Natural killer cell (primary cell): Measurements from ENCODE around the gene GCLM. TPM values are rescaled to one million over a fixed set of nuclear protein-coding genes. Genes with fewer than 3 reads are reported as not detected.

Source experiments
- ATAC-seq, 3 donors: fragments of 150-1000 bp in 2 of 3; fragments of 200-7000 bp in 1 of 3; cut with Tn5 transposase; 1 replicate in 1 of 3; 2 replicates in 2 of 3; pipeline ENCODE4 v1.10.0; 2021; ENCODE audit warnings: mild to moderate bottlenecking in 2 of 3, moderate library complexity in 2 of 3
- DNase-seq, 2 donors: peaks; one replicate each; pipeline versions ENCODE4 v3.0.0 to v3.0.0-alpha.2; 2013 to 2021; ENCODE audit warnings: mixed read lengths in 1 of 2
- H3K27ac ChIP-seq: one replicate; pipeline ENCODE4 v1.5.1; 2013; ENCODE audit warnings: mild to moderate bottlenecking, low read length
- H3K27me3 ChIP-seq: one replicate; pipeline ENCODE4 v1.6.1; 2013; ENCODE audit warnings: low read length; ENCODE audit not compliant: control insufficient read depth, insufficient read depth
- H3K36me3 ChIP-seq: one replicate; pipeline ENCODE4 v1.6.1; 2013; ENCODE audit warnings: low read length; ENCODE audit not compliant: control insufficient read depth, insufficient read depth
- H3K4me1 ChIP-seq: one replicate; pipeline ENCODE4 v1.6.1; 2013; ENCODE audit warnings: low read length; ENCODE audit not compliant: control insufficient read depth, insufficient read depth
- H3K4me3 ChIP-seq: one replicate; pipeline ENCODE4 v1.5.1; 2013; ENCODE audit warnings: low read length
- H3K9me3 ChIP-seq: one replicate; pipeline ENCODE4 v1.6.1; 2013; ENCODE audit warnings: low read length; ENCODE audit not compliant: control insufficient read depth, insufficient read depth
- H3K27ac Mint-ChIP-seq, 2 donors: one replicate each; pipeline ENCODE4 v1.8.0; 2022; ENCODE audit warnings: mild to moderate bottlenecking in 2 of 2, mixed read lengths in 2 of 2, moderate library complexity in 1 of 2
- H3K27me3 Mint-ChIP-seq, 2 donors: one replicate each; pipeline ENCODE4 v1.8.0; 2022; ENCODE audit warnings: low read depth in 2 of 2, mixed read lengths in 2 of 2
- H3K36me3 Mint-ChIP-seq: one replicate; pipeline ENCODE4 v1.8.0; 2022; ENCODE audit warnings: mixed read lengths
- H3K4me1 Mint-ChIP-seq, 2 donors: one replicate each; pipeline ENCODE4 v1.8.0; 2022; ENCODE audit warnings: mixed read lengths in 2 of 2
- H3K4me3 Mint-ChIP-seq: one replicate; pipeline ENCODE4 v1.8.0; 2022; ENCODE audit warnings: mild to moderate bottlenecking, moderate library complexity, mixed read lengths
- H3K9me3 Mint-ChIP-seq, 2 donors: one replicate each; pipeline ENCODE4 v1.8.0; 2022; ENCODE audit warnings: mixed read lengths in 2 of 2
- CTCF ChIP-seq: fragments of 200-600 bp; IDR thresholded peaks from one replicate; pipeline ENCODE4 v1.8.0; 2022; ENCODE audit warnings: antibody characterized with exemption
- WGBS: methylation state at CpG from one replicate; pipeline ENCODE4 v1.1.7; 2013; ENCODE audit warnings: missing lambda C conversion rate; ENCODE audit not compliant: insufficient coverage; 5-methylcytosine and 5-hydroxymethylcytosine counted together
- intact Hi-C: fragments of 100-400 bp; cut with micrococcal nuclease; formaldehyde crosslinking; loops from one replicate; pipeline ENCODE4 v1.14.2; 2022
- total RNA-seq, 4 donors: library from RNA; stranded (reverse); fragments of 120-200 nt in 1 of 4; gene quantifications; one replicate each; pipeline versions ENCODE4 v1.2.3 to v1.2.4, GENCODE V29; 2013 to 2022

Gene GCLM
- total RNA-seq, 3 donors from 2014 or later (not counting 1 experiment from before 2014, with no cell fraction given) = 16.1 to 25.5 (median 18.6) TPM

- no peaks in the 10 kb centered on the region for H3K36me3 Mint-ChIP-seq
- no peak for TF ChIP-seq CTCF
- peak overlapping the region; percentile 98 for H3K4me3 ChIP-seq
- intact Hi-C loops = loop anchor here (1.0 to 10.0 kb wide), 8 partner anchors 63 to 882 kb away; partner anchors contain the start of genes DIPK1A and GCLM
- H3K4me1 ChIP-seq = peaks cover 25% of the 10 kb centered on the region
- DNase-seq = peak; percentile 84 to 94
- no peaks in the 10 kb centered on the region for H3K27me3 ChIP-seq
- H3K9me3 ChIP-seq = no peaks in the 10 kb centered on the region
- peak overlapping the region; percentile 95 to 99 for H3K27ac Mint-ChIP-seq
- no peaks in the 10 kb centered on the region for H3K9me3 Mint-ChIP-seq
- H3K36me3 ChIP-seq = no peaks in the 10 kb centered on the region
- H3K4me3 Mint-ChIP-seq = peak overlapping the region; percentile 97
- peaks cover 41% of the 10 kb centered on the region in 2 donors for H3K4me1 Mint-ChIP-seq
- under 1% methylated on average over 94 of the region's 94 CpGs for WGBS
- H3K27me3 Mint-ChIP-seq = peaks cover 0 to 3% of the 10 kb centered on the region in 2 donors
- ATAC-seq = peak; percentile 45 to 71 (median 62)
- peak overlapping the region; percentile 96 for H3K27ac ChIP-seq
These were observed 62.8 kb downstream of the GCLM start for GRCh38 chr1:93846206-93846991.

GRCh38 chr1:93845538-93846205 lies 63.6 kb downstream of the GCLM start:
- peaks cover 24% of the 10 kb centered on the region for H3K4me1 ChIP-seq
- no peaks in the 10 kb centered on the region for H3K36me3 Mint-ChIP-seq
- intact Hi-C loops = loop anchor here (1.0 to 10.0 kb wide), 8 partner anchors 64 to 881 kb away; partner anchors contain the start of genes DIPK1A and GCLM
- no peaks in the 10 kb centered on the region for H3K9me3 ChIP-seq
- no peaks in the 10 kb centered on the region for H3K36me3 ChIP-seq
- H3K27me3 ChIP-seq = no peaks in the 10 kb centered on the region
- H3K4me1 Mint-ChIP-seq = peaks cover 41% of the 10 kb centered on the region in 2 donors
- no peaks in the 10 kb centered on the region for H3K9me3 Mint-ChIP-seq
- peak overlapping the region; percentile 97 for H3K4me3 Mint-ChIP-seq
- peak overlapping the region; percentile 98 for H3K4me3 ChIP-seq
- DNase-seq = peak in 1 of 2 donors; percentile 66
- WGBS = 56% methylated on average over 10 of the region's 16 CpGs
- peak overlapping the region; percentile 95 to 99 for H3K27ac Mint-ChIP-seq
- peaks cover 0 to 3% of the 10 kb centered on the region in 2 donors for H3K27me3 Mint-ChIP-seq
- TF ChIP-seq CTCF = no peak
- H3K27ac ChIP-seq = peak overlapping the region; percentile 96
- ATAC-seq = peak; percentile 46 to 69 (median 57)

- peak; percentile 56 for TF ChIP-seq CTCF
- peak in 1 of 2 donors; percentile 83 for DNase-seq
- Histone ChIP-seq H3K4me1 (peaks cover 22% of the 10 kb centered on the region), H3K4me3 (no peak overlapping the region), H3K9me3 (no peaks in the 10 kb centered on the region), H3K27ac (no peak overlapping the region), H3K36me3 (no peaks in the 10 kb centered on the region), H3K27me3 (no peaks in the 10 kb centered on the region)
- Mint-ChIP-seq H3K4me3 (peak overlapping the region; percentile 59), H3K27ac (peak overlapping the region; percentile 95 to 99), H3K9me3 (no peaks in the 10 kb centered on the region), H3K27me3 (peaks cover 0 to 3% of the 10 kb centered on the region in 2 donors), H3K36me3 (no peaks in the 10 kb centered on the region), H3K4me1 (peaks cover 34 to 35% of the 10 kb centered on the region in 2 donors)
- intact Hi-C loops = loop anchor here (1.0 to 10.0 kb wide), 6 partner anchors 30 to 880 kb away; partner anchors contain the start of gene DIPK1A
- no peak for ATAC-seq
- WGBS = 52% methylated on average over 8 of the region's 8 CpGs
These were observed 64.8 kb downstream of the GCLM start for GRCh38 chr1:93844262-93845045.
